K562 (cell line): ENCODE results near the gene CLCF1. TPM values are rescaled to one million over a fixed set of nuclear protein-coding genes. Genes with fewer than 3 reads are reported as not detected.

ENCODE experiments used
- ATAC-seq: fragments of 200-7000 bp; cut with Tn5 transposase; 3 replicates; pipeline ENCODE4 v1.9.1; 2020; ENCODE audit warnings: moderate library complexity
- BruUV-seq: library from RNA; stranded (reverse); fragments of 400-500 nt; replicated peaks from 2 replicates; lab custom pipeline; 2021; lab: Mats Ljungman, UMichigan
- CTCF ChIA-PET: fragments of 300-600 bp; formaldehyde crosslinking; extraction: SDS; loops from one replicate; lab custom pipeline; 2021; ENCODE audit warnings: low intra/inter-chr PET ratio; lab: Yijun Ruan, JAX
- POLR2A ChIA-PET: fragments of 300-600, 350-650 bp; sonication (Branson Sonifier 250); formaldehyde crosslinking; extraction: SDS; loops from one replicate; lab custom pipeline; 2021; ENCODE audit warnings: antibody characterized with exemption, inconsistent platforms; lab: Yijun Ruan, JAX
- DNase-seq, 4 experiments: peaks; one replicate each; pipeline versions ENCODE4 v3.0.0 to v3.0.0-alpha.2; 2011 to 2018; ENCODE audit warnings: low spot score in 3 of 4, mixed read lengths in 3 of 4; ENCODE audit errors: extremely low read depth in 1 of 4
- FAIRE-seq: peaks from 2 replicates; lab custom pipeline; 2011; peaks lifted over from hg19 to GRCh38; lab: Jason Lieb, UNC
- H2AFZ ChIP-seq: 2 replicates; pipeline ENCODE4 v1.6.0; 2011; ENCODE audit warnings: low read depth, low read length, control low read depth, inconsistent platforms
- H3K27ac ChIP-seq: fragments of 200-600 bp; 3 replicates; pipeline ENCODE4 v1.8.0; 2011; ENCODE audit warnings: low read depth, mild to moderate bottlenecking, control low read depth, inconsistent platforms, low read length, moderate library complexity, mixed read lengths; ENCODE audit errors: extremely low read depth
- H3K27me3 ChIP-seq, 2 experiments: fragments of 300-600 bp in 1 of 2; 2 replicates in 1 of 2; 3 replicates in 1 of 2; pipeline versions ENCODE4 v1.6.0 to v1.8.0; 2011; ENCODE audit warnings: inconsistent platforms in 2 of 2, low read length in 2 of 2, mild to moderate bottlenecking in 1 of 2, mixed read lengths in 1 of 2, moderate library complexity in 1 of 2; ENCODE audit not compliant: control insufficient read depth in 2 of 2, insufficient read depth in 2 of 2
- H3K36me3 ChIP-seq: fragments of 300-600 bp; 3 replicates; pipeline ENCODE4 v1.8.0; 2011; ENCODE audit warnings: mild to moderate bottlenecking, low read length, inconsistent platforms; ENCODE audit not compliant: control insufficient read depth, insufficient read depth
- H3K4me1 ChIP-seq, 2 experiments: fragments of 200-600 bp in 1 of 2; replicated peaks in 1 of 2; 2 replicates in 1 of 2; 3 replicates in 1 of 2; pipeline versions ENCODE4 v1.5.1 to v1.8.0; 2011; ENCODE audit warnings: inconsistent platforms in 2 of 2, low read length in 2 of 2, mild to moderate bottlenecking in 1 of 2, mixed read lengths in 1 of 2, moderate library complexity in 1 of 2; ENCODE audit not compliant: control insufficient read depth in 2 of 2, insufficient read depth in 2 of 2
- H3K4me2 ChIP-seq: 2 replicates; pipeline ENCODE4 v1.6.1; 2011; ENCODE audit warnings: low read length, control low read depth, inconsistent platforms, mixed read lengths; ENCODE audit not compliant: insufficient read depth
- H3K4me3 ChIP-seq: fragments of 200-600 bp; sonication (generic), shearing (Covaris generic); 2 replicates; pipeline ENCODE4 v1.5.1; 2016; ENCODE audit warnings: control low read depth, inconsistent platforms
- H3K79me2 ChIP-seq: fragments of 200-600 bp; 3 replicates; pipeline ENCODE4 v1.8.0; 2011; ENCODE audit warnings: low read length, inconsistent platforms; ENCODE audit not compliant: control insufficient read depth, insufficient read depth
- H3K9ac ChIP-seq, 2 experiments: 2 replicates each; pipeline versions ENCODE4 v1.6.0 to v1.6.1; 2011; ENCODE audit warnings: low read depth in 2 of 2, low read length in 2 of 2, control low read depth in 1 of 2, inconsistent platforms in 1 of 2, mild to moderate bottlenecking in 1 of 2, mixed read lengths in 1 of 2; ENCODE audit not compliant: insufficient read depth in 1 of 2
- H3K9me1 ChIP-seq: one replicate; pipeline ENCODE4 v1.6.0; 2011; ENCODE audit warnings: inconsistent platforms, mild to moderate bottlenecking, low read length, moderate library complexity; ENCODE audit not compliant: control insufficient read depth, insufficient read depth
- H3K9me3 ChIP-seq: replicated peaks from 2 replicates; pipeline ENCODE4 v1.5.1; 2011; ENCODE audit warnings: low read depth, low read length, inconsistent platforms; ENCODE audit not compliant: control insufficient read depth, insufficient read depth
- H4K20me1 ChIP-seq: replicated peaks from 2 replicates; pipeline ENCODE4 v1.6.1; 2011; ENCODE audit warnings: low read length, inconsistent platforms, mixed read lengths; ENCODE audit not compliant: control insufficient read depth, insufficient read depth
- DNMT1 ChIP-seq: fragments of 450-650 bp; IDR thresholded peaks from 2 replicates; pipeline ENCODE4 v1.6.1; 2016; ENCODE audit warnings: antibody characterized with exemption, mild to moderate bottlenecking
- KDM5B ChIP-seq: fragments of 200-600 bp; sonication (generic); IDR thresholded peaks from 2 replicates; pipeline ENCODE4 v1.6.1; 2012; ENCODE audit warnings: low read depth, mild to moderate bottlenecking, moderate library complexity, low read length, control low read depth, inconsistent platforms; ENCODE audit not compliant: insufficient replicate concordance
- NR1H2 ChIP-seq: sonication (generic); formaldehyde crosslinking; IDR thresholded peaks from 2 replicates; pipeline ENCODE4 v1.4.0; 2020; ENCODE audit warnings: mild to moderate bottlenecking, missing genetic modification reagents
- ZEB2 ChIP-seq: fragments of 450-650 bp; IDR thresholded peaks from 2 replicates; pipeline ENCODE4 v1.6.1; 2016
- ZNF354B ChIP-seq: fragments of 250-450 bp; sonication (Bioruptor Pico); IDR thresholded peaks from 2 replicates; pipeline ENCODE4 v1.4.0; 2020
- ZNF408 ChIP-seq: fragments of 250-450 bp; sonication (Bioruptor Pico); IDR thresholded peaks from 2 replicates; pipeline ENCODE4 v1.4.0; 2020; ENCODE audit warnings: low read depth, mild to moderate bottlenecking, moderate library complexity
- ZNF740 ChIP-seq, 3 experiments: fragments of 200-800 bp in 1 of 3; sonication (Bioruptor generic) in 1 of 3; sonication (generic) in 1 of 3; formaldehyde crosslinking in 1 of 3; IDR thresholded peaks; 2 replicates each; pipeline versions ENCODE4 v1.6.1 to v1.8.0; 2016 to 2022; ENCODE audit warnings: mild to moderate bottlenecking in 2 of 3, missing compliant biosample characterization in 2 of 3, missing genetic modification characterization in 2 of 3, missing genetic modification reagents in 1 of 3
- WGBS: fragments of 100-300 bp; shearing (Covaris generic); methylation state at CpG from one replicate; pipeline ENCODE4 v1.1.6; 2016; ENCODE audit warnings: low coverage, mixed read lengths; ENCODE audit not compliant: insufficient coverage; ENCODE audit errors: missing lambda C conversion rate; 5-methylcytosine and 5-hydroxymethylcytosine counted together
- in situ Hi-C: fragments of 300-500 bp; cut with MboI; formaldehyde crosslinking; loops from 4 replicates; pipeline ENCODE4 v1.15.0; 2018; ENCODE audit warnings: inconsistent platforms, mixed read lengths
- intact Hi-C: fragments of 100-400 bp; cut with micrococcal nuclease; formaldehyde crosslinking; loops from 2 replicates; pipeline ENCODE4 v1.14.2; 2022
- polyA plus RNA-seq, 8 experiments: library from polyadenylated mRNA; depleted of rRNA in 4 of 8; stranded (reverse) in 5 of 8; unstranded in 3 of 8; fragments of >200 nt; fragmentation: Nextera tagmentation in 2 of 8; fragmentation: Illumina TruSeq in 1 of 8; extraction: Ambion mirVana in 2 of 8; extraction: Trizol in 1 of 8; gene quantifications; 2 replicates each; pipeline versions ENCODE4 v1.2.1 to v1.2.3, GENCODE V29; 2011 to 2014; ENCODE audit warnings: inconsistent platforms in 1 of 8, missing spikeins in 1 of 8
- total RNA-seq, 7 experiments: library from RNA; depleted of rRNA in 6 of 7; stranded (reverse); fragments of >200 nt in 6 of 7; fragmentation: Illumina TruSeq in 2 of 7; extraction: Trizol in 2 of 7; gene quantifications; 2 replicates each; pipeline versions ENCODE4 v1.2.1 to v1.2.3, GENCODE V29; 2011 to 2021; ENCODE audit warnings: low replicate concordance in 1 of 7
- TF ChIP-seq, protein P1 (sequence below), 2 experiments: fragments of 450-650 bp in 1 of 2; sonication (generic) in 1 of 2; formaldehyde crosslinking in 1 of 2; IDR thresholded peaks in 1 of 2; conservative IDR thresholded peaks in 1 of 2; 2 replicates each; pipeline versions ENCODE4 v1.6.1 to v1.8.1; 2016 to 2023; ENCODE audit warnings: mild to moderate bottlenecking in 2 of 2, moderate library complexity in 2 of 2, inconsistent platforms in 1 of 2, missing genetic modification reagents in 1 of 2
- TF ChIP-seq, protein P2 (sequence below): sonication (generic); formaldehyde crosslinking; IDR thresholded peaks from 2 replicates; pipeline ENCODE4 v1.8.0; 2022; ENCODE audit warnings: mild to moderate bottlenecking, low read depth, missing genetic modification reagents
- TF ChIP-seq, protein P3 (sequence below): fragments of 250-450 bp; sonication (Bioruptor Pico); IDR thresholded peaks from 2 replicates; pipeline ENCODE4 v1.8.0; 2021; ENCODE audit warnings: moderate library complexity, mild to moderate bottlenecking, inconsistent platforms

Gene CLCF1
- total and polyA plus RNA-seq, 9 of the 15 experiments (the other 6 are each of a cell fraction or from before 2014, with no cell fraction given): 0.49 to 5.8 (median 3.0) TPM

GRCh38 chr11:67372321-67372992, 941 bp downstream of the CLCF1 start (continued):
- TF ChIP-seq, protein P1, sequence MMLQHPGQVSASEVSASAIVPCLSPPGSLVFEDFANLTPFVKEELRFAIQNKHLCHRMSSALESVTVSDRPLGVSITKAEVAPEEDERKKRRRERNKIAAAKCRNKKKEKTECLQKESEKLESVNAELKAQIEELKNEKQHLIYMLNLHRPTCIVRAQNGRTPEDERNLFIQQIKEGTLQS (IDR thresholded peaks at IDR 0.05): no peak
- TF ChIP-seq, protein P1 (CRISPR knock-in tag; conservative IDR thresholded peaks at IDR 0.05): no peak
- TF ChIP-seq NR1H2 (CRISPR knock-in tag): no peak; the same call in 1 of the 2 replicates
- TF ChIP-seq, all 486 proteins: peak for 19

DNA sequence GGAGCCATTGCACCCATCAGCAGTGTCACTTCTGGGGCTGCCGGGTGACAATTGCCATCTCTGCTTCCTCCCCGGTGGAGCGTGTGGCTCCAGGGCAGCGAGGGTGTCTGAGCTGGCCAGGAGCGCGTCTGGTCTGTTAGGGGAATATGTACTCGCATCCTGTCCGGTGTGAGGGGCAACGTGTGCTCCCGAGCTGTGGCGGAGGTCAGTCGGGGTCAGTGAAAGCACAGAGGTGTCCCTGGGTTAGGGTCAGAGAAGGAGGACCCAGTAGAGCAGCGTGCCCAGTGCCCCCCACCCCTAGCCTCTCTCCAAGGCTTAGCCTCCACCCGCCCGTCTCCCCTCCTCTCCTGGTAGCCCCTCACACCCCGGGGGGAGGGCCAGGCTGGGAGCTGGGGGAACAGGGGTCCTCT, 1.5 kb downstream of the CLCF1 start:
- WGBS: 44% methylated on average over 10 of the region's 16 CpGs
- peaks cover 55 to 71% of the 10 kb centered on the region in 2 experiments for H3K4me1 ChIP-seq

More for the DNA sequence above, 1.5 kb downstream of the CLCF1 start:
- H3K27ac ChIP-seq: peak overlapping the region; percentile 67
- peak overlapping the region; percentile 96 for H3K4me3 ChIP-seq
- H3K36me3 ChIP-seq: no peaks in the 10 kb centered on the region
- H3K9ac ChIP-seq: peak overlapping the region; percentile 34 to 95; a peak in 3 of 4 replicates
- intact Hi-C loops: no loop called here
- no peak for ATAC-seq
- ChIA-PET POLR2A (interaction anchor here (0.6 to 3.0 kb wide), 7 partner anchors 7 to 85 kb away, joined by 3 to 10 read pairs (median 5); partner anchors contain the start of gene POLD4), CTCF (interaction anchor here (4.1 kb wide), 1 partner anchor 14 kb away, joined by 21 read pairs; no protein-coding TSS in a partner anchor)
- no peak for FAIRE-seq
- no peaks in the 10 kb centered on the region for H3K9me3 ChIP-seq
- peak; percentile 28 for TF ChIP-seq KDM5B
- no peak for TF ChIP-seq ZNF354B (CRISPR knock-in tag)
- no peak for TF ChIP-seq DNMT1
- no peak for TF ChIP-seq ZNF408 (CRISPR knock-in tag)
- TF ChIP-seq, protein P2, sequence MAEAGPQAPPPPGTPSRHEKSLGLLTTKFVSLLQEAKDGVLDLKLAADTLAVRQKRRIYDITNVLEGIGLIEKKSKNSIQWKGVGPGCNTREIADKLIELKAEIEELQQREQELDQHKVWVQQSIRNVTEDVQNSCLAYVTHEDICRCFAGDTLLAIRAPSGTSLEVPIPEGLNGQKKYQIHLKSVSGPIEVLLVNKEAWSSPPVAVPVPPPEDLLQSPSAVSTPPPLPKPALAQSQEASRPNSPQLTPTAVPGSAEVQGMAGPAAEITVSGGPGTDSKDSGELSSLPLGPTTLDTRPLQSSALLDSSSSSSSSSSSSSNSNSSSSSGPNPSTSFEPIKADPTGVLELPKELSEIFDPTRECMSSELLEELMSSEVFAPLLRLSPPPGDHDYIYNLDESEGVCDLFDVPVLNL (CRISPR knock-in tag): peak; percentile 69; the same call in 1 of the 2 replicates
- TF ChIP-seq, protein P3, sequence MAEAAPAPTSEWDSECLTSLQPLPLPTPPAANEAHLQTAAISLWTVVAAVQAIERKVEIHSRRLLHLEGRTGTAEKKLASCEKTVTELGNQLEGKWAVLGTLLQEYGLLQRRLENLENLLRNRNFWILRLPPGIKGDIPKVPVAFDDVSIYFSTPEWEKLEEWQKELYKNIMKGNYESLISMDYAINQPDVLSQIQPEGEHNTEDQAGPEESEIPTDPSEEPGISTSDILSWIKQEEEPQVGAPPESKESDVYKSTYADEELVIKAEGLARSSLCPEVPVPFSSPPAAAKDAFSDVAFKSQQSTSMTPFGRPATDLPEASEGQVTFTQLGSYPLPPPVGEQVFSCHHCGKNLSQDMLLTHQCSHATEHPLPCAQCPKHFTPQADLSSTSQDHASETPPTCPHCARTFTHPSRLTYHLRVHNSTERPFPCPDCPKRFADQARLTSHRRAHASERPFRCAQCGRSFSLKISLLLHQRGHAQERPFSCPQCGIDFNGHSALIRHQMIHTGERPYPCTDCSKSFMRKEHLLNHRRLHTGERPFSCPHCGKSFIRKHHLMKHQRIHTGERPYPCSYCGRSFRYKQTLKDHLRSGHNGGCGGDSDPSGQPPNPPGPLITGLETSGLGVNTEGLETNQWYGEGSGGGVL (CRISPR knock-in tag): no peak
- 0 out of 2 replicates have a peak, but pooled peaks have one; percentile 2 for TF ChIP-seq ZEB2
- TF ChIP-seq ZNF740 (CRISPR knock-in tag; IDR thresholded peaks at IDR 0.05): 0 out of 2 replicates have a peak, but pooled peaks have one; percentile 48
- no peak for TF ChIP-seq ZNF740 (tag; IDR thresholded peaks at IDR 0.05)
- no TSS peak for BruUV-seq
- no peaks in the 10 kb centered on the region for H3K9me1 ChIP-seq
- in situ Hi-C loops: no loop called here
- H3K4me2 ChIP-seq: peak overlapping the region; percentile 60
- no peaks in the 10 kb centered on the region for H3K27me3 ChIP-seq
- peak overlapping the region; percentile 44; the same call in 1 of the 2 replicates for H2AFZ ChIP-seq
- H4K20me1 ChIP-seq: no peaks in the 10 kb centered on the region
- peaks cover 39% of the 10 kb centered on the region; the same call in 2 of the 3 replicates for H3K79me2 ChIP-seq
- DNase-seq: no peak
